GM18499 (cell line): ENCODE measurements around the gene AKT1.

Experiments used
- ATAC-seq: cut with Tn5 transposase; IDR thresholded peaks from one replicate; pipeline ENCODE4 v1.9.1; 2021; ENCODE audit warnings: moderate number of reproducible peaks; ENCODE audit not compliant: insufficient read depth, unreplicated experiment

The AKT1 gene

DNA sequence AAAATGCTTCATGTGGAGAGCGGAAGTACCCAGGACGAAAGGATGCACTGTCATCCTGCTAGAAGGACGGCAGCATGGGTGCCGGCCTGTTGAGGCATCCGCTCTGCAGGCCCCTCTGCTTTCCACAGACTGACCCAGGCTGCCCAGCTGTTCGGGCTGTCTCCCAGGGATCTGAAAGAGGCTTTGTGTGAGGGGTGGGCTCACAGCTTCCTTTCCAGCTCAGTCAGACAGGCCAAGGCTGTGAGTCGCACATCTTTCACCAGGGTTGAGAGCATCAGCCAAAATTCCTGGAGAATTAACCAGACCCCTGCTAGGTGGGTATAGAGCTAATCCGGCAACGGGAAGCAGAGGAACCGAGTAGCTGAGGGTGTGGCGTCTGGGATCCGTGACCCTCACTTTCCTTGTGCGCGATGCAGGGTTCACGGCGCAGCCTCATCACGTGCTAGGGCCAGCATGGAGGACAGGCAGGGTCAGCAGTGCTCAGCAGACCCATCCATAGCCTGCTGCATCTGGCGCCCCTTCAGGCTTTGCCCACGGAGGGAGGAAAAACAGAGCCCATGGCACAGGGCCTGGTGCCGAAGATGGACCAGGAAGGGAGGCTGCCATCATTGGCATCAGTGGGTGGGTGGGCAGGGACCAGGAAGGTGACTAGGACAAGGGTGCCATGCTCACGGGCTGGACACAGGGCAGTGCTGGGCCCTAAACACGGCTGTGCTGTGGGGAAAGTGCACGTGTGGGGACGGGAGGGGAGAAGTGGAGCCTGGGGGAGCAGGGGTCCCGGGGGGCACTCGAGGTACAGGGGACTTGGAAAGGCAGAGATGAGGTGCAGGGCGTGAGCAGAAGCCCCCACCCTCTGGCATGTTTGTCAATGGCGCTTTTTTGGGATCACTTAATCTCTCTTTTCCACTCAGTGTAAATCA is 51.8 kb downstream of the AKT1 start:
- no peak for ATAC-seq

DNA sequence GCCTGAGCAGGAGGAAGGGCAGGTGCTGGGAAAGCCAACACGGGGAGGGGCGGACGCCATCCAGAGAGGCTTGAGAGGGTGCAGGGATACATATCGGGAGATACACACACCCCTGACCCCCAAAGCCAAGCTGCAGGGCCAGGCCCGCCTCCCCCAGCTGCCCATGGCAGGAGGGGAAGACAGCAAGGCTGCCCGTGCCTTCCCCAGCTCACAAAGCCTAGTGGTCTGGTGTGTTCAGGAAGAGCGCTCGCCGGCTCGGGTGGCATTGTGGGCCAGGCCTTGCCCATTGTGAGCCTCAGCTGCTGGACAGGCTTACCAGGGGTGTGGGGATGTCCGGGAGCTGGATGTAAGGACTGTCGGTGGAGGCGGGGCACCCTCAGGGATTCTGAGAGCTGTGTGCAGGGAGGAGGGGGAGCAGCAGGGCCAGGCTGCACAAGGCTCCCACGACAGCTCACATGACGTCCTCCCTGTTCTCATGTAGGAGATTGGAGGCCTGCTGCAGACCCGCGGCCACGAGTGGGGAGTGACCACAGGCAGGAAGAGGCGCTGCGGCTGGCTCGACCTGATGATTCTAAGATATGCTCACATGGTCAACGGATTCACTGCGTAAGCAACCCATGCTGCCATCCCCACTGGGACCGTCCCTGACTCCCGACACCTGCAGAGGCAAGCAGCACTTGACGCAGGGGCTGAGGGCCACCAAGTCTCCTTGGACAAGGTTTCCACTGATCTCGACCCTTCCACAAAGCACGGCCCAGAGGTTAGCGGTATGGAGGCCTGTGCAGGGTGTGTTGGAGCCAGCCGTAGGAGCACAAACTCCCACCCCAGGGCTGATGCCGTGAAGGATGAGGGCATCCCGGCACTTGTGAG is 52.7 kb downstream of the AKT1 start:
- no peak for ATAC-seq

DNA sequence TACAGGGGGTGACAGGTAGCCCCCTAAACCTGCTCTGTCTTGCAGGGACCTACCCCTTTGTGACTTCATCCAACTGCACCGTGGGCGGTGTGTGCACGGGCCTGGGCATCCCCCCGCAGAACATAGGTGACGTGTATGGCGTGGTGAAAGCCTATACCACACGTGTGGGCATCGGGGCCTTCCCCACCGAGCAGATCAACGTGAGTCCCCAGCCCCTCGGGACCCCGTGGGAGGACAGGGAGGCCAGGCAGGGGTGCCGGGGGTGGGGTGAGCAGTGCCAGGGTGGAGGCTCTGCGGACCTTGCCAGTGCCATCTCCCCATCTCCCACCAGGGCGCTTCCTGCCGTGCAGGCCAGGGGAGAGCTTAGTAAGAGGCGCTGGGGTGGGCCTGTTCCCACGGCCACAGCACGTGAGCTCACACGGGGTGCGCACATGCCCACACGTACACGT is 53.7 kb downstream of the AKT1 start:
- ATAC-seq = no peak

DNA sequence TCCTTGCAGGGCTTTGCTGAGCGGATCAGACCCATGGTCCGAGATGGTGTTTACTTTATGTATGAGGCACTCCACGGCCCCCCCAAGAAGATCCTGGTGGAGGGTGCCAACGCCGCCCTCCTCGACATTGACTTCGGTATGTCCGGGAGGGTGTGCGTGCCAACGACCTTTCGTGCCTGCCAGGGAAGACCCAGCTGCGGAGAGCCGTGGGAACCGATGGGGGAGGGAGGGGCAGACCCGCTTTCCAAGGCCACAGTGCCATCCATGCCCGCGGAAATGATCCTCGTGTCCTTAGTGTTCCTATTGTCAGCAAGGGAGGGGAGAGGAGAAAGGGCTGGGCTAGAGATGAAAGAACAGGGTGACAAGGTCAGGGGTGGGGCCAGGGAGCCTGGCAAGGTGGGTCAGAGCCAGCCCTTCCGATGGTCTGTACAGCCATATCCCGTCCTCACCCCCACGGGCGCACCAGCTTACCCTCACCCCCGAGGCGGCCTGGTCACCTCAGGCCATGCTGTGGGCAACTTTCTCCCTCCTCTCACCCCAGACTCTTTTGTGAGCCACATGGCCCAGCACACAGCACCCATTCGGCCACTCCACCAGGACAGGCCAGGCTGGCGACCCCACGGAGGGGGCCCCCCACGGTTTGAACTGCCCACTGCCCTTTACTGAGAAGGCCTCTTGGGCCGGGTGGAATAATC is 54.3 kb downstream of the AKT1 start:
- ATAC-seq = no peak

DNA sequence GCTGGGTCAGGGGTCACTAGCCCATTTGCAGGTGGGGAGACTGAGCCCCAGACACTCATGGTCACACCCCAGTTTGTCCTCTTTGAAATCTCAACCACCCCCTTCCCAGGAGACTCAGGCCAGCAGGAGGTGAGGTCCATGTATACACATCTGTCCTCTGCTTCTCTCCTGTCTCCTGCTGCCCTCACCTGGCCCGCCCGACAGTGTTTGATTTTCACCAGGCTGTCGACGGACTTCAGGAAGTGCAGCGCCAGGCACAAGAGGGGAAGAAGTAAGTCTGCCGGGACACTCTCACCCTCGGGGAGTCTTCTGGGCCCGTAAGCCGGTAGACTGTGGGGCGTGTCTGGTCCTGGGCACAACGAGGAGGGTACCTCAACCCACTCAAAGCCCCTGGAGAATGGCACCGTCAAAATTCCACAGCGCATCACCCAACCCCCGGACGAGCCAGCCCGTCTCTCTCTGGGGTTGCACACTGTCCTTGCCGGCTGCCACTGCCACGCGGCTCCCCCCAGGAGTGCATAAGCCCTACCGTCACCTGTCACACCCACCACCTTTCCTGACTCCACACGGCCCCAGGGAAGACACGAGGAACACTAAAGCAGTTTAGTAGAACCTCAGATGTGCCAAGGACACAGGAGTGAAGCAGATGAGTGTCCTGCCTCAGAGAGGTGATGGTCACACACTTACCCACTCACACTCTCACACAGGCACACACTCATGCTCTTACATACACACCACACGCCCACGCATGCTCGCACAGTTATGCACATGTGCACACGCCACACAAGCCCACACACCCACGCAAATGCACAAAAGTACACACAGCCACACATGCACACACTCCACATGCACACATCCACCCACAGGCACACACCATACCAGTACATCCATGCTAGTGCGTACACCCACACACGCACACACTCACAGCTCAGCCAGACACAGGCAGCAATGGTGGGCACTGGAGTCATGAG is 55.7 kb downstream of the AKT1 start:
- ATAC-seq = no peak

DNA sequence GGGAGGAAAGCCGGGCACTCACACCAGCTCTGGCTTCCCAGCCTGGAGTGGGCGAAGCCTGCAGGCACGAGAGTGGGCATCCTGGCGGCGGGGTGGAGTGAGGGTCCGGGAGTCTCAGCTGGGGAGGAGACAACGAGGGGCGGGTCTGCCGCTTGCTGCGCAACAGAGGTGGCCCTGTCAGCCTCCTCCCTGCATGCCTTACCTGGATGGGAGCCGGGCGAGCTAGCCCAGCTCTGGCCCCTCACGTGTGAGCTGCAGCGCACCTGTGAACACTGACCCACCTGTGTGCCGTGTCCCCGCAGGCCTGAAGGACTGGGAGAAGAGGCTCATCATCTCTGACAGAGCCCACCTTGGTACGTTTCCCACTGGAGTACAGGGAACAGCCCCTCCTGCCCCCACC is 56.5 kb downstream of the AKT1 start:
- ATAC-seq = no peak

DNA sequence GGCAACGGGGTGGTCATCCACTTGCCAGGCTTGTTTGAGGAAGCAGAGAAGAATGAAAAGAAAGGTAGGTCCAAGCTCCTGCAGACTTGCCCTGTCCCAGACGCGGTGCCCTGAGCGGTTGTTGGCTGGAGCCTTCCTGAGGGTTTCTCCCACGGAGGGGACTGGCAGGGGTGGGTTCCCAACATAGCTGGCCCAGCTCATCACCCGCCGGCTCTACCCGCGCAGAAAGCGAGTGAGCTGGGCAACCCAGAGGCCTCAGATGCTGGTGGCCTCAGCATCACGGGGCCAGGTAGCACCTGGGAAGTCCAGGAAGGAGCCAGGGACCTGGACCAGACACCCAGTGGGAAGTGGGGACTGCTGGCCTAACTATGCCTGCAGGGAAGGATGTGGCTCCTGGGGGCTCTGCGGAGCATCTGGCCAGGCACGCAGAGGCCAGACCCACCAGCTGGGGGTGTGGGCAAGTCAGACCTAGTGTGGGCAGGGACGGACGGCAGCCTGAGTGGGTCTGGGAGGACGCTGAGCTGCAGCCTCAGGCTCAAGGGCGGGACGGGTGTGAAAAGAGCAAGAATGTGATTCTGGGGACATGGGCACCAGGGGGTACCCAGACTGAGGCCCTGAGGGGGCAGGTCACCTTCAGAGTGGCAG is 57.1 kb downstream of the AKT1 start:
- ATAC-seq = no peak

DNA sequence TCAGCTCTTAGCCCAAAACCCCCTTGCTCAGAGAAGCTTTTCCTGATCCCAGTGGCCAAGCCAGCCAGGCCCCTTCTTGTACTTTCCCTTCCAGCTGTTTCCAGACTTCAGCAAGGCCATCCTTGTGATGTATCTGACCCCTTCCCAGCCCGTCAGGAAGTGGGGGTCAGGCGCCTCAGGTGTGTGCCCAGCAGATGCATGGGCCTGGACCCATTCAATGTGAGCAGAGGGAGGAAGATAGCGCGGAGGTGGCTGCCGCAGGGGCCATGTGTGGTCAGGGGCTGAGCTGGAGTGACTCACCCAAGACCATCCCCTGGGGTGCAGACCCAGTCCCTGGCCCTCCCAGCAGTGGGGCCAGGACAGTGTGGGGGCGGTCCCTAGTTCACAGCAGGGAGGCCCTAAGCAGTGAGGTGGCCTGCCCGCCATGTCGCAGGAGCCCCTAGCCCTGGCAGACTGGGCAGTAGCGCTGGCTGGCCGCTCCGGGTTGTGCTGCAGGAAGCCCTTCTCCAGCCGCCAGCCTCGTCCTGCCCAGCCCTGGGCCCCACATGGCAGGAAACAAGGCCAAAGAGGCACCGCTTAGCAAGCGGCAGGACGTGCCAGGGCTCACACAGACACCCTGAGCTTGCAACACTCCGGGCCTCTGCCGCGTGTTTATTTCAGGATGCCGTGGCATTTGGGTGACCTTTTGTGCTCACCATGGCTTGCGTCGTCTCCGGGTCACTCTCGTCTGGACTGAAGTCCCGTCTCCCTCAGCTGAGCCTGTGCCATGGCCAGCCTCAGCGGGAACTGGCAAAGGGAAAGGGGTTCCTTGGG is 59.5 kb downstream of the AKT1 start:
- no peak for ATAC-seq

DNA sequence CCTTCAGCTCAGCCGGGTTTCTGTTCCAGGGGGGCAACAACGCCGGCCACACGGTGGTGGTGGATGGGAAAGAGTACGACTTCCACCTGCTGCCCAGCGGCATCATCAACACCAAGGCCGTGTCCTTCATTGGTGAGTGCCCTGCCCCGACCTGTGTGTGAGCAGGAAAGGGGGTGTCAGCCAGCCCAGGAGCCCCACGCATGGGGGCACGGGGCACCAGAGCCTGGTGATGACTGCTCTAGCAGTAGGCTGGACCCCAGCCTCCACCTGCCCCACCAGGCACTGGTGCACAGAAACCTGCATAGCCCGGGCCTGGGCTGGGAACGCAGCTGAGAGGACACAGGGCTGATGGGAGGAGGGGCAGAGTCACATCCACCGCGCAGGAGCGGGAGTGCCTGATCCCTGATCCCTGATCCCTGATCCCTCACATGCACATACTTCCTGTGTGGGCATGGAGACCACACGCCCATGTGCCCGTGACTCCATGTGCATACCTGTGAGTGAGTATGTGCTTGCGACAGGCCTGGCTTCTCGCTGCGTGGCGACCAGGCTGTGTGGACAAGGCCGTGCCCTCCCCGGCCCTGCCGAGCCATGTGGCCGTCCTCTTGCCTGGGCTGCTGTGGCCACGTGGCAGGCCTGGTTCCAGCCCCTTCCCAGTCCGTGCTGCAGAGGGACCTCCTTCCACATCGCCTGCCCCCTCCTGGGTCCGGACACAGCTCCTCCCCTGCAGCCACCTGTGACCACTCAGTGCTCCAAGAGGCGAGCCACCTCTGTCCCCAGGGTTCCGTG is 60.4 kb downstream of the AKT1 start:
- no peak for ATAC-seq

DNA sequence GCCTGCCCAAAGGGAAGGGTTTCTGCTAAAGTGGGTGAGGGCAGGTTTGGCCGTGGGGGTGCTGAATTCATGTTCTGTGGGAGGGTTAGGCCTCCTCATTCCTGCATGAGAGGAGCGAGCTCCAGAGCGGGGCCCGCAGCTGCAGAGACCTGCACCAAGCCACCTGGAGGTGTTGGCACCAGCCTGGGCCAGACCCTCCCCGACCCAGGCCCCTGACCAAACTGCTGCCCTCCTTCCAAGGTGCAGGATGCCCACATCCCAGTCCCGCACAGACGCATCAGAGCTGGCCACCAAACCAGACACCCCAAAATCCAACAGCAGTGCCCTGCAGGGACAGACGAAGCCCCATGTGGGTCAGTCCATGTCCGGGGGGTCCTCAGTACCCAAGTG is 61.0 kb downstream of the AKT1 start:
- ATAC-seq = no peak

DNA sequence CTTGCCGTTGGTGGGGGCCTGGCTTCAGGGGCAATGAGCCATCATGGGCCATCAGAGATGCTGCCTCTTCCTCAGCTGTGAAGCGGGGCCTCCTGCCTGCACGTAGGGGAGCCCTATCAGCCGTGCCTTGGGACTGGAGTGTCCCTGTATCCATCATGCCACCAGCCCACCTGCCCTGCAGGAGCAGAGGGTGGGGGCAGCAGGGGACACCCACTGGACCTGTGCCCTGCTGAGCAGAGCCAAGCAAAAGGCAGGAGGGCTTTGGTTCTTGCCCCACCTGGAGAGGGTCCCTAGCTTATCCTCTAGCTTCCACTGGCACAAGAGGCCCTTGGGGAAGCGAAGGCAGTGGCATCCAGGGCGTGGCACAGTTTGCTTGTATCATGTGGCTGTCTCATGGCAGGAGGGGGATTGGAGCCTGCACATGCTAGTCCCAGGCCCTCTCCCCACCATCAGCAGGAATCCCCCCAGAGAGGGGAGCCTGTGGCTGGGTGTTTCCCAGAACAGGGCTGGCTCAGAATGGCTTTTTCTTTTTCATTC is 61.4 kb downstream of the AKT1 start:
- no peak for ATAC-seq

DNA sequence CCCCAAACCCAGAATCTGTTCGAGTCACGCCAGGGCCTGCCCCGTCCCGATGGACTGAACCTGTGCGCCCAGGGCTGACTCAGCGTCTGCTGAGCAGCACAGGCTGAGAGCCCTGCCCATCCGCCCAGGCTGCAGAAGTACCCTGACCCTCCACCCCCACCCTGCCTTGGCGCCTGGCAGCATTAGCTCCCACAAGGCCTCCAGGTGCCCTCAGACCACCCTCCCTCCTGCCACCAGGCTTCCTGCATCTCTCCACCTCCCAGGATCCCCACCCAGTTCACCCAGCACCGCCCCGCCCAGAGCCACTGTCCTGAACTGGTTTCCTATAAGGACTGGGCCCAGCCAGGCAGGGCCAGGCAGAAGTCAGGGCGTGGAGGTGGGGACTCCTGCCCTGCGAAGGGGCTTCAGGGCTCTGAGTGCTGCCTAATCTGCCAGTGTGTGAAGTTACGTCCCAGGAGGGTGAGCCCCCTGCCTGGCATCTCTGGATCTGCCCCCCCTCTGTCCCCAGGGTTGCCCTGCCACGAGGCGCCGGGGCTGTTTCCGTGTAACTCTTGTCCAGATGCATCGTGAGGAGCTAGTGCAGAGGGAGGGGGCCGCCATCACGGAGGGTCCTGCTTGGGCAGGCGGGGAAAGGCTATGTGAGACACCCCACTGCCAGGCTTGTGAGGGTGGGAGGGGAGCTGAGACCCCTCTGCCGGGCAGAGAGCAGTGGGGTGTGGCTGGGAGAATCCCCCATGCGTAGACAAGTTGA is 62.4 kb downstream of the AKT1 start:
- ATAC-seq = no peak

DNA sequence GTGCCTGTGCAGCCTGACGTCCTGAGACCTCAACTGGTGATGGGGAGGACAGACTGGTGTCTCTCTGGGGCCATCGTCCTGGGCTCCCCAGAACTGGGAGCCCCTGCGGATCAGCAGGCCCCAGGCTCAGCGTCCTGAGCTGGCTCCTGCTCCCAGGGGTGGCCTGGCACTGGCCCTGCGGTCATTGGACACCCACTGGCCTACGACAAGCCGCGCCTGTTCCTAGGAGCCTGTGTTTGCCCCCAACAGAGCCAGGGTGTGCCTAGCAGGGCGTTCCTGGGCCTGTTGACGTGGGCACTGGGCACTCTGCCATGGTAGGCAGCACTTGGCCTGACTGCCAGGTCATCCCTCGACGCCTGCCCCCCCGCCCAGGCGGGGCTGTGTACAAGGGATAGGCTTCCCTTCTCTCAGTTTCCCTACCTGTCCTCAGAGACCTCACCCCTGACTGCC is 63.2 kb downstream of the AKT1 start:
- no peak for ATAC-seq

DNA sequence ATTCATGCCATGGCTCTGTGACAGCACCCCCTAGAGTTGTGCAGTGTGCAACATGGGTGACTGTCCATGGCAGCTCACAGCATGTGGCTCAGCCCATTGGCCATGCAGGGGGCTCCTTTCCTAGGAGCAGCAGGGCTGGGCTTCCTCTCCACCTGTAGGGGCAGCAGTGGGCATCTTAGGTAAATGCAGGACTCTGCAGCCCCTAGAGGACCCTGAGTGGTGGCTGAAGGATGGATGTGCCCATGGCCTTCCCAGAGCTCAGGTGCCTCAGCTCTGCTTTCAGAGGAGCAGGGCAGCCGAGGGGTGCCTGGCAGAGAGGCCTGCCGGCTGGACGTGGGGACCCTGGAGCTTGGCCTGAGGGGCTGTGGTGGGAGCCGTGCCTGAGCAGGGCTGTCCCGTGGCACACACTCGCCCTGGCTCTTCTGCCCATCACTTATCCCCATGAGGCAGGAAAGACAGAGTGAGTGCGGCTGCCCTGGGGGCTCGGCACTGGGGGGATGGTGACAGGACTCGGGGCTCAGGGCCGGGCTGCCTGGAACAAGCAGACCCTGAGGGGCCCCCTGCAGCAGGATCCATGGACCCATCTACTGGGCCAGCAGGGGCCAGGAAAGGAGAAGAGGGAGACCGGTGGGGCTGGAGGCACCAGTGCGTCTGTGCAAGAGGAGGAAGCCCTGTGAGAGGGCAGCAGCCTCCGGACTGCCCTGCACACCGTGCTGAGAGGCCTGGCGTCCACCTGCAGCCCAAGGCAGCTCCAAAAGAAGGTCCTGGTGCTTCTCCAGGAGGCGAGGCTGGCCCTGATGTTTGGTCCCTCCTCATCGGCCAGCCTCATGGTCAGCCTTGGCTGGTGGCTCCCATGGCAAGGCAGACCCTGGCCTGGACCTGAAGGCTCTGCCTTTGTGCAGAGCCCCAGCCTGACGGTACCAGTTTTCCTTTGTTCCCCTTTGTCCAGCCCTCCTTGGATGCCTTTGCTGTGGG is 63.9 kb downstream of the AKT1 start:
- ATAC-seq = no peak

DNA sequence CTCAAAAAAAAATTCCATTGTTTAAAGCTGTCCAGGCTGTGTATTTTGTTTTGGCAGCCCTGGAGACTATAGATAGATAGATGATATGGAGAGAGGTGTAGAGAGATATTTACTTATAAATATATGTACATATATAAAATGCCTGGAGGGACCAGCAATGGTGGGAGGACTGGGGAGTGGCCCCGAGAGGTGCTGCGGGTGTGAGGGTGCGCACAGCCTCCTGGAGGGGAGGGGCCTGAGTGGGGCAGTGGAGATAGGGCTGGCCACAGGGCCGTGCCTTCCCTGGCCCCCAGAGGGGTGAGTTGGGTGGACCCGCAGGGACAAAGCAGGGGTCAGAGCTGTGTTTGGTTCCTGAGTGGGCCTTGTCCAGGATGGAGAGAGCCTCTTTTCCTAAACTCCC is 65.1 kb downstream of the AKT1 start:
- ATAC-seq = no peak
